NCI-H2029 treated with DMSO at 0.1 percent for 48 hours (cell line): ENCODE data around the gene KRT4.
A peak's percentile ranks its signal among the peaks of the same experiment; 100 is the strongest.
"Not testable (repeated sequence)": the region's sequence is repeated elsewhere in the genome, so short reads cannot be mapped to it uniquely, and the experiment has no call there.

Source experiments
- DNase-seq: peaks from one replicate; lab custom pipeline; 2025; lab: John Stamatoyannopoulos, UW

The KRT4 gene

GRCh38 chr12:52807544-52808470, 6.1 kb downstream of the KRT4 start:
- DNase-seq = no peak

GRCh38 chr12:52806821-52807543, 6.9 kb downstream of the KRT4 start:
- DNase-seq = no peak

GRCh38 chr12:52806169-52806811, 7.6 kb downstream of the KRT4 start:
- no peak for DNase-seq

GRCh38 chr12:52805739-52806138, 8.2 kb downstream of the KRT4 start:
- DNase-seq = no peak

- no peak for DNase-seq
Observed at GRCh38 chr12:52805000-52805399, 8.9 kb downstream of the KRT4 start.

GRCh38 chr12:52802442-52802841, 11.5 kb downstream of the KRT4 start:
- no peak for DNase-seq

- DNase-seq = peak; percentile 50
Observed at GRCh38 chr12:52801773-52802172, 12.1 kb downstream of the KRT4 start.

- DNase-seq = no peak
Observed at GRCh38 chr12:52800259-52800917, 13.5 kb downstream of the KRT4 start.

GRCh38 chr12:52799505-52800211, 14.3 kb downstream of the KRT4 start:
- DNase-seq = no peak

GRCh38 chr12:52798671-52799504, 15.0 kb downstream of the KRT4 start:
- DNase-seq = no peak

- no peak for DNase-seq
Observed at GRCh38 chr12:52798003-52798670, 15.8 kb downstream of the KRT4 start.

GRCh38 chr12:52797529-52797894, 16.4 kb downstream of the KRT4 start:
- no peak for DNase-seq

GRCh38 chr12:52796839-52797528, 16.9 kb downstream of the KRT4 start:
- no peak for DNase-seq

GRCh38 chr12:52796429-52796794, 17.5 kb downstream of the KRT4 start:
- DNase-seq = no peak

- no peak for DNase-seq
Observed at GRCh38 chr12:52795694-52796428, 18.1 kb downstream of the KRT4 start, which contains the start of gene KRT3. TSS of gene KRT3 (minus strand) at chr12:52796117. CDS start at chr12:52796042, 75 bp downstream.

GRCh38 chr12:52795332-52795674, 18.6 kb downstream of the KRT4 start:
- DNase-seq = not testable (repeated sequence)

GRCh38 chr12:52794479-52795331, 19.2 kb downstream of the KRT4 start:
- no peak for DNase-seq
